ENCODE results near the gene ERBB3.

The ERBB3 gene

GRCh38 chr12:56128670-56129205 lies 48.8 kb downstream of the ERBB3 start:
- TF ChIP-seq SUZ12 (IDR thresholded peaks at IDR 0.05; ENCODE audit: extremely low read depth, insufficient read depth, insufficient read length), result no peak
- TF ChIP-seq YY1 (IDR thresholded peaks at IDR 0.05; ENCODE audit: insufficient read depth, insufficient read length), result no peak
- no peak for TF ChIP-seq ZNF274 (IDR thresholded peaks at IDR 0.05; ENCODE audit: low read depth, low read length)
- peaks cover 36% of the 10 kb centered on the region for H3K36me3 ChIP-seq (ENCODE audit: insufficient read depth, insufficient read length, low read length)
- no peak for DNase-seq (ENCODE audit: low read depth, low spot score)

GRCh38 chr12:56129206-56129941 lies 49.4 kb downstream of the ERBB3 start:
- TF ChIP-seq ZNF274 (IDR thresholded peaks at IDR 0.05; ENCODE audit: low read depth, low read length) (no peak), YY1 (IDR thresholded peaks at IDR 0.05; ENCODE audit: insufficient read depth, insufficient read length) (no peak), SUZ12 (IDR thresholded peaks at IDR 0.05; ENCODE audit: extremely low read depth, insufficient read depth, insufficient read length) (no peak)
- H3K4me3 ChIP-seq (ENCODE audit: insufficient read length, low read depth), result peak overlapping the region; percentile 95
- peak overlapping the region; percentile 98 for H3K9ac ChIP-seq (ENCODE audit: insufficient read length, low read depth)
- H3K9me3 ChIP-seq (ENCODE audit: insufficient read depth, low read length), result peaks cover 15% of the 10 kb centered on the region
- no peaks in the 10 kb centered on the region for H3K27me3 ChIP-seq (ENCODE audit: insufficient read depth, insufficient read length)
- H3K4me1 ChIP-seq (ENCODE audit: insufficient read depth, insufficient read length), result peaks cover 6% of the 10 kb centered on the region
- no peak for DNase-seq (ENCODE audit: low read depth, low spot score)
- H3K36me3 ChIP-seq (ENCODE audit: insufficient read depth, insufficient read length, low read length), result peaks cover 42% of the 10 kb centered on the region

More at GRCh38 chr12:56128670-56129205, 48.8 kb downstream of the ERBB3 start:
- Histone ChIP-seq H3K9ac (ENCODE audit: insufficient read length, low read depth) (peak overlapping the region; percentile 98), H3K4me1 (ENCODE audit: insufficient read depth, insufficient read length) (peaks cover 6% of the 10 kb centered on the region), H3K9me3 (ENCODE audit: insufficient read depth, low read length) (peaks cover 15% of the 10 kb centered on the region), H3K27me3 (ENCODE audit: insufficient read depth, insufficient read length) (no peaks in the 10 kb centered on the region), H3K4me3 (ENCODE audit: insufficient read length, low read depth) (peak overlapping the region; percentile 95)

GRCh38 chr12:56129942-56130495 lies 50.1 kb downstream of the ERBB3 start:
- H3K36me3 ChIP-seq (ENCODE audit: insufficient read depth, insufficient read length, low read length), result peaks cover 47% of the 10 kb centered on the region

GRCh38 chr12:56130876-56131275 lies 50.9 kb downstream of the ERBB3 start:
- H3K36me3 ChIP-seq (ENCODE audit: insufficient read depth, insufficient read length, low read length), result peaks cover 53% of the 10 kb centered on the region
- peaks cover 15% of the 10 kb centered on the region for H3K9me3 ChIP-seq (ENCODE audit: insufficient read depth, low read length)
- H3K9ac ChIP-seq (ENCODE audit: insufficient read length, low read depth), result no peak overlapping the region
- no peak for DNase-seq (ENCODE audit: low read depth, low spot score)
- H3K4me1 ChIP-seq (ENCODE audit: insufficient read depth, insufficient read length), result peaks cover 6% of the 10 kb centered on the region
- H3K4me3 ChIP-seq (ENCODE audit: insufficient read length, low read depth), result no peak overlapping the region
- TF ChIP-seq YY1 (IDR thresholded peaks at IDR 0.05; ENCODE audit: insufficient read depth, insufficient read length), result no peak
- TF ChIP-seq SUZ12 (IDR thresholded peaks at IDR 0.05; ENCODE audit: extremely low read depth, insufficient read depth, insufficient read length), result no peak
- TF ChIP-seq ZNF274 (IDR thresholded peaks at IDR 0.05; ENCODE audit: low read depth, low read length), result no peak
- no peaks in the 10 kb centered on the region for H3K27me3 ChIP-seq (ENCODE audit: insufficient read depth, insufficient read length)

More at GRCh38 chr12:56129942-56130495, 50.1 kb downstream of the ERBB3 start:
- DNase-seq (ENCODE audit: low read depth, low spot score), result no peak
- Histone ChIP-seq H3K4me1 (ENCODE audit: insufficient read depth, insufficient read length) (peaks cover 6% of the 10 kb centered on the region), H3K9me3 (ENCODE audit: insufficient read depth, low read length) (peaks cover 15% of the 10 kb centered on the region), H3K9ac (ENCODE audit: insufficient read length, low read depth) (peak overlapping the region; percentile 98), H3K4me3 (ENCODE audit: insufficient read length, low read depth) (no peak overlapping the region), H3K27me3 (ENCODE audit: insufficient read depth, insufficient read length) (no peaks in the 10 kb centered on the region)
- TF ChIP-seq YY1 (IDR thresholded peaks at IDR 0.05; ENCODE audit: insufficient read depth, insufficient read length), result no peak
- TF ChIP-seq ZNF274 (IDR thresholded peaks at IDR 0.05; ENCODE audit: low read depth, low read length), result no peak
- TF ChIP-seq SUZ12 (IDR thresholded peaks at IDR 0.05; ENCODE audit: extremely low read depth, insufficient read depth, insufficient read length), result no peak

- H3K9ac ChIP-seq (ENCODE audit: insufficient read length, low read depth), result no peak overlapping the region
- no peaks in the 10 kb centered on the region for H3K4me1 ChIP-seq (ENCODE audit: insufficient read depth, insufficient read length)
- TF ChIP-seq YY1 (IDR thresholded peaks at IDR 0.05; ENCODE audit: insufficient read depth, insufficient read length) (no peak), ZNF274 (IDR thresholded peaks at IDR 0.05; ENCODE audit: low read depth, low read length) (no peak), SUZ12 (IDR thresholded peaks at IDR 0.05; ENCODE audit: extremely low read depth, insufficient read depth, insufficient read length) (no peak)
- H3K4me3 ChIP-seq (ENCODE audit: insufficient read length, low read depth), result no peak overlapping the region
- H3K9me3 ChIP-seq (ENCODE audit: insufficient read depth, low read length), result peaks cover 15% of the 10 kb centered on the region
- DNase-seq (ENCODE audit: low read depth, low spot score), result no peak
- no peaks in the 10 kb centered on the region for H3K27me3 ChIP-seq (ENCODE audit: insufficient read depth, insufficient read length)
- peaks cover 93% of the 10 kb centered on the region for H3K36me3 ChIP-seq (ENCODE audit: insufficient read depth, insufficient read length, low read length)
These were observed 54.9 kb downstream of the ERBB3 start for GRCh38 chr12:56134897-56135296.

GRCh38 chr12:56137853-56138571 lies 58.0 kb downstream of the ERBB3 start:
- Histone ChIP-seq H3K9me3 (ENCODE audit: insufficient read depth, low read length) (no peaks in the 10 kb centered on the region), H3K9ac (ENCODE audit: insufficient read length, low read depth) (no peak overlapping the region), H3K4me3 (ENCODE audit: insufficient read length, low read depth) (no peak overlapping the region), H3K4me1 (ENCODE audit: insufficient read depth, insufficient read length) (no peaks in the 10 kb centered on the region), H3K36me3 (ENCODE audit: insufficient read depth, insufficient read length, low read length) (peaks cover 87% of the 10 kb centered on the region), H3K27me3 (ENCODE audit: insufficient read depth, insufficient read length) (no peaks in the 10 kb centered on the region)
- TF ChIP-seq SUZ12 (IDR thresholded peaks at IDR 0.05; ENCODE audit: extremely low read depth, insufficient read depth, insufficient read length) (no peak), ZNF274 (IDR thresholded peaks at IDR 0.05; ENCODE audit: low read depth, low read length) (no peak), YY1 (IDR thresholded peaks at IDR 0.05; ENCODE audit: insufficient read depth, insufficient read length) (no peak)
- no peak for DNase-seq (ENCODE audit: low read depth, low spot score)

Data from NT2/D1 (cell line).